GM18499 (cell line): ENCODE results near the gene CYGB.
"Not testable (repeated sequence)": the region's sequence is repeated elsewhere in the genome, so short reads cannot be mapped to it uniquely, and the experiment has no call there.

Source experiments
- ATAC-seq: cut with Tn5 transposase; IDR thresholded peaks from one replicate; pipeline ENCODE4 v1.9.1; 2021; ENCODE audit warnings: moderate number of reproducible peaks; ENCODE audit not compliant: insufficient read depth, unreplicated experiment

The CYGB gene

DNA sequence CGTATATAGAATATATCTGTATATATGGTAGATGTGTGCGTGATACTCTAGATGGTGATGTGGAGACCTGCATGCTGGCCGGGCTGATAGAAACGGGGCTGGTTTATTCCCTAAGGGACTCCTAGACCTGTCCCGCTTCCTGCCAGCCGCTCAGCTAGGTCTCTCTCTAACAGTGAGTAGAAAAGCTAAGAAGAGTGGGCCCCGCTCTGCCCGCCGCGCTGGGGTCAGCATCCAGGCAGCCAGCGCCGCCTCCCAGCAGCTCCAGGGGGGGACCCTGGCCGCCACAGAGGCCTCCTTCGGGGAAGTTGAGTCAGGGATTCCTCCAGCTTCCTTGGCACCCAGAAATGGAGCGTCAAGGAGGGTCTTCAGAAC lies 9.4 kb downstream of the CYGB start:
- ATAC-seq = no peak

- no peak for ATAC-seq
Observed at GRCh38 chr17:76527430-76528111, 9.9 kb downstream of the CYGB start.

- ATAC-seq = not testable (repeated sequence)
Observed at GRCh38 chr17:76527016-76527415, 10.5 kb downstream of the CYGB start.

DNA sequence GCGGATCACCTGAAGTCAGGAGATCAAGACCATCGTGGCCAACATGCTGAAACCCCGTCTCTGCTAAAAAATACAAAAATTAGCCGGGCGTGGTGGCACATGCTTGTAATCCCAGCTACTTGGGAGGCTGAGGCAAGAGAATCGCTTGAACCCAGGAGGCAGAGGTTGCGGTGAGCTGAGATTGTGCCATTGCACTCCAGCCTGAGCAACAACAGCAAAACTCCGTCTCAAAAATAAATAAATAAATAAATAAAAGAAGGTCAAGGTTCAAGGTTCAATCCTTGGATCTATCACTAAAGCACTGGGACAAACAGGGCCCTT lies 12.0 kb downstream of the CYGB start:
- ATAC-seq = not testable (repeated sequence)

- no peak for ATAC-seq
Observed at GRCh38 chr17:76524598-76525512, 12.7 kb downstream of the CYGB start.

GRCh38 chr17:76523084-76524037 lies 14.1 kb downstream of the CYGB start:
- no peak for ATAC-seq

- ATAC-seq = not testable (repeated sequence)
Observed at GRCh38 chr17:76521683-76522082, 15.8 kb downstream of the CYGB start.

DNA sequence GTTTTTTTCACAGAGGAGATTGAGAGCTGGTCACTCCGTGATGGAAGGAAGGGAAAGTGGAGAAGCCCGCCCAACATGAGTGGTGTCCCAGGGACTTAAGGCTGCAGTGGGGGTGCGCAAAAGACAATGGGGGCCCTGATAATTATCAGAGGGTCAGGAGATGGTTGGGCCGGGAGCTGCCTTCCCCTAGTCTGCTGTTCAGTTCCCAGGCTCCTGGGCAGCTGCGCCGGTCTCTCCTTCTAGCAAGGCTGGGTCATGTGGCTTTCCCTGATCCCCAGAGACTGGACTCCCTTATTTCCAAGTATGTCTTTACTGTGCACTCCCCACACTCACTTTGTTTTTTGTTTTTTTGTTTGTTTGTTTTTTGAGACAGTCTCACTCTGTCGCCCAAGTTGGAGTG lies 16.2 kb downstream of the CYGB start:
- no peak for ATAC-seq

DNA sequence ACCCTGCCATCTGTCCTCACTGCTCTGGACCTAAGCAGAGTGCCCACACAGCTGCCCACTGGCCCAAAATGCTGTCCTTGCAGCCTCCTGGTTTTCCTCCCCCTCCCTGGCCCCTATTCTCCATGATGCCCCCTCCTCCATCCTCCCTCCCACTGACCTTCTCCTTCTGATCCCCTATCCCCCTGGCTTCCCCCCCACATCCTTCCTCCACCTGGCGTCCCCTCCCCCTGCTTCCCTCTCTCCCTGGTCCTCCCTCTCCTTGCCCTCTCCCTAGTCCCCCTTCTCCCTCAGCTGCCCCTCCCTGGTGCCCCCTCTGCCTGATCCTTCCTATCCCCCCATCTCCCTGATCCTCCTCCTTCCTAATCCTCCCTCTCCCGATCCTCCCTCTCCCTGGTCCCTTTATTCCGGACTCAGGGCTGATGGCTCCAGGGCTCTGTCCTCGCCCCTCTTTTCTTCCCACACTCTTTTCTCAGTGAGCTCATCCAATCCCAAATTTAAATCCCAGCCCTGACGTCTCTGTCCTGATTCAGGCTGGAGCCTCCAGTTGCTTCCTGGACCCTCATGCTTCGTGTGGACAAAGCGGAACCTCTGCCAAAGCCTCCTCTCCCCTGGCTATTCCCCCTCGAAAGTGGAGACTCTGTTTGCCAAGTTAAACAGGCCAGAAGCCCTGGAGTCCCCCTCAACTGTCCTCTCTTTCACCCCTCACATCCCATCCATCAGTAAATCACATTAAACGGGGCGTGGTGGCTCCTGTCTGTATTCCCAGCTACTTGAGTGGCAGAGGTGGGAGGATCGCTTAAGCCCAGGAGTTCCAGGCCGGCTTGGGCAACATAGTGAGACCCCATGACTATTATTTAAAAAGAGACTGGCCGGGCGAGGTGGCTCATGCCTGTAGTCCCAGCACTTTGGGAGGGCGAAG lies 18.2 kb downstream of the CYGB start:
- no peak for ATAC-seq

GRCh38 chr17:76517638-76518038 lies 19.9 kb downstream of the CYGB start:
- no peak for ATAC-seq

DNA sequence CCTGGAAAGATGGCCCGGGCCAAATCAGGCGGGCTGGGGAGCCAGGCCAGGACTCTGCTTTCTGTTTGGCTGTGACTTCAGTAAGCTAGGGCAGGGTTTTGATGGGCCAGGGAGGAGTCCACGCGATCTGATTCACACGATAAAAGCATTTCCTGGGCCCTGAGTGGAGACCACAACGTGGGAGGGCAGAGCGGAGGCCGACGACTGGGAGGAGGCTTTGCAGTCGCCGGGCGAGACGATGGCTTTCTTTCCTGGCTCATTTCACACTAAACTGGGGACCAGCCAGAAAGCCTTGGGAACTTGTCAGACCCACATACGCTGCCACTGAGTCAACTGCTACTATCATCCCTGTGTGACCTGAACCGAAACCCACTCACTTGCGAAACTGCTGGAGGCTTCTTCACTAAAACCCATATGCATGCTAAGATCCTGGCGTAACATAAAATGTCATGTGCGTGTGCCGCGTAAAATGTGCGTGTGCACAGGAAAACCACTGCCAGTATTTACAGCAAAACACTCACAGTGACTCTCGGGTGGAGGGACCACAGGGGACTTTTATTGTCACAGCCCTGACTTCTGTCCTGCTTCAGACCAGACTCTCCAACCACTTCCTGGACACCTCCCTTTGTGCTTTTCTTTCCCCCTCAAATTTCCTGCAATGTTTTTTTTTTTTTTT lies 22.1 kb downstream of the CYGB start:
- ATAC-seq = no peak

- ATAC-seq = not testable (repeated sequence)
Observed at GRCh38 chr17:76514355-76514754, 23.2 kb downstream of the CYGB start.

DNA sequence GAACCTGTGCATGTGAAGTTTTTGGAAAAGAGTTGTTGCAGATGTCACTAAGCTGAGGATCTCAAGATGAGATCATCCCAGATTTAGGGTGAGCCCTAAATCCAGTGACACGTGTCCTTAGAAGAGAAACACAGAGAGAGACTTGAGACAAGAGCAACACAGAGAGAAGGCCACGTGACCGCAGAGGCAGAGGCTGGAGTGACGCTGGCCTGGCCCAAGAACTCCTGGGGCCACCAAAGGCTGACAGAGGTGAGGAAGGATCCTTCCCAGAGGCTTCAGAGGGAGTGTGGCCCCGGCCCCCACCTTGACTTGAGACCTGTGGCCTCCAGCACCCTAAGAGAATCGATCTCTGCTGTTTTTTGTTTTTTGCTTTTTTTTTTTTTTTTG lies 24.2 kb downstream of the CYGB start:
- no peak for ATAC-seq

GRCh38 chr17:76512366-76513305 lies 24.9 kb downstream of the CYGB start:
- no peak for ATAC-seq

DNA sequence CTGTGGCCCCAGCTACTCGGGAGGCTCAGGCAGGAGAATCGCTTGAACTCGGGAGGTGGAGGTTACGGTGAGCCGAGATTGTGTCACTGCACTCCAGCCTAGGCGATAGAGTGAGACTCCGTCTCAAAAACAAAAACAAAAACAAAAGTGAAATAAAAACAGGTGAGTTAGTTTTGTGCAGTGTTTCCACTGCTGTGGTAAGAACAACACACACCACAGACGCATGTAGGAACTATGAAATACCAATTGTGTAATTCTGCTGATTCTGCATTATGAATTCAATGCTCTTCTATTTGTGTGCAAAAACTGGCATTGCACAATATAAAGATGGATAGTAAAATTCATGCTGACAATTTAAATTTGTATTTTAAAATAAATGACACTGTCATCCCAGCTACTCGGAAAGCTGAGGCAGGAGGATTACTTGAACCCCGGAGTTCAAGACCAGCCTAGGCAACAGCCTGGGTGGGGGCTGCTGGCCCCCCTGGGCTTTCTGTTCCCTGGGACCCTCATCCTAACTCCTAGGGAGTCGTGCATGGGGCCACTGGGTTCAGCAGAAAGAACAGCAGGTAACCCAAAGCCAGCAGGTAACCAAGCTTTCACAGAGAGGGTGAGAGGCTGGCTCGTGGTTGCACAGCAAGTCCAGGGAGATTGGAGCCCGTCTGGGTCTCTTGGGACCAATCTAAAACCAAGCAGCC lies 25.7 kb downstream of the CYGB start:
- ATAC-seq = no peak

GRCh38 chr17:76510831-76511244 lies 26.7 kb downstream of the CYGB start:
- ATAC-seq = no peak

DNA sequence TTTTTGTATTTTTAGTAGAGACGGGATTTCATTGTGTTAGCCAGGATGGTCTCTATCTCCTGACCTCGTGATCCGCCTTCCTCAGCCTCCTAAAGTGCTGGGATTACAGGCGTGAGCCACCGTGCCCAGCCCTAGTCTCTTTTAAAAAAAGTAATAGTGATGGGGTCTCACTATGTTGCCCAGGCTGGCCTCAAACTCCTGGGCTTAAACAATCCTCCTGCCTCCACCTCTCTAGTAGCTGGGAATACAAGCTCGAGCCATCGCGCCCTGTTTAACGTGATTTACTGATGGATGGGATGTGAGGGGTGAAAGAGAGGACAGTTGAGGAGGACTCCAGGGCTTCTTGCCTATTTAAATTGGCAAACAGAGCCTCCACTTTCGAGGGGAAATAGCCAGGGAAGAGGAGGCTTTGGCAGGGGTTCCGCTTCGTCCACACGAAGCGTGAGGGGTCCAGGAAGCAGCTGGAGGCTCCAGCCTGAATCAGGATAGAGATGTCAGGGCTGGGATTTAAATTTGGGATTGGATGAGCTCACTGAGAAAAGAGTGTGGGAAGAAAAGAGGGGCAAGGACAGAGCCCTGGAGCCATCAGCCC lies 28.9 kb downstream of the CYGB start:
- not testable (repeated sequence) for ATAC-seq
